Fibroblast of lung (primary cell): Measurements from ENCODE around the gene SERPINB5. TPM values are rescaled to one million over a fixed set of nuclear protein-coding genes. Genes with fewer than 3 reads are reported as not detected.

Experiments used
- DNase-seq, 2 donors: peaks; one replicate each; pipeline versions ENCODE4 v3.0.0 to v3.0.0-alpha.2; 2010; ENCODE audit warnings: low read depth in 2 of 2
- H2AFZ ChIP-seq: 2 replicates; pipeline ENCODE4 v1.5.1; 2012; ENCODE audit warnings: low read length, control low read depth, inconsistent platforms
- H3K27ac ChIP-seq: 2 replicates; pipeline ENCODE4 v1.5.1; 2011; ENCODE audit warnings: low read length, control low read depth; ENCODE audit not compliant: insufficient read depth
- H3K27me3 ChIP-seq: 2 replicates; pipeline ENCODE4 v1.5.1; 2011; ENCODE audit warnings: mild to moderate bottlenecking, low read length; ENCODE audit not compliant: control insufficient read depth, insufficient read depth
- H3K36me3 ChIP-seq: 2 replicates; pipeline ENCODE4 v1.5.1; 2011; ENCODE audit warnings: low read length; ENCODE audit not compliant: control insufficient read depth, insufficient read depth
- H3K4me1 ChIP-seq: 2 replicates; pipeline ENCODE4 v1.5.1; 2011; ENCODE audit warnings: low read length; ENCODE audit not compliant: control insufficient read depth, insufficient read depth; ENCODE audit errors: extremely low read depth
- H3K4me2 ChIP-seq: 2 replicates; pipeline ENCODE4 v1.5.1; 2011; ENCODE audit warnings: low read length, control low read depth; ENCODE audit not compliant: insufficient read depth; ENCODE audit errors: extremely low read depth
- H3K4me3 ChIP-seq, 4 experiments: fragments of 200-600 bp in 1 of 4; sonication (generic) in 1 of 4; replicated peaks in 1 of 4; 2 replicates each; pipeline ENCODE4 v1.5.1; 2011 to 2016; ENCODE audit warnings: low read length in 4 of 4, low read depth in 3 of 4, mild to moderate bottlenecking in 3 of 4, control low read depth in 2 of 4, inconsistent platforms in 1 of 4, mixed read lengths in 1 of 4; ENCODE audit not compliant: insufficient read depth in 1 of 4; ENCODE audit errors: control extremely low read depth in 1 of 4
- H3K79me2 ChIP-seq: 2 replicates; pipeline ENCODE4 v1.5.1; 2012; ENCODE audit warnings: mild to moderate bottlenecking, low read length, inconsistent platforms; ENCODE audit not compliant: control insufficient read depth, insufficient read depth
- H3K9ac ChIP-seq: 2 replicates; pipeline ENCODE4 v1.5.1; 2011; ENCODE audit warnings: mild to moderate bottlenecking, low read length, control low read depth; ENCODE audit not compliant: insufficient read depth
- H3K9me3 ChIP-seq: 2 replicates; pipeline ENCODE4 v1.5.1; 2012; ENCODE audit warnings: low read depth, low read length; ENCODE audit not compliant: control insufficient read depth, insufficient read depth
- H4K20me1 ChIP-seq: 2 replicates; pipeline ENCODE4 v1.5.1; 2011; ENCODE audit warnings: low read length; ENCODE audit not compliant: control insufficient read depth, insufficient read depth; ENCODE audit errors: extremely low read depth
- CTCF ChIP-seq, 2 donors: IDR thresholded peaks in 1 of 2; conservative IDR thresholded peaks in 1 of 2; 1 replicate in 1 of 2; 2 replicates in 1 of 2; pipeline ENCODE4 v1.5.1; 2011 to 2012; ENCODE audit warnings: low read length in 2 of 2, control low read depth in 1 of 2, inconsistent platforms in 1 of 2, low read depth in 1 of 2, mild to moderate bottlenecking in 1 of 2
- EZH2 ChIP-seq: IDR thresholded peaks from 2 replicates; pipeline ENCODE4 v1.5.1; 2012; ENCODE audit warnings: low read length, control low read depth, mild to moderate bottlenecking; ENCODE audit errors: missing control alignments
- polyA plus RNA-seq, 2 donors: library from polyadenylated mRNA; depleted of rRNA in 1 of 2; stranded (reverse) in 1 of 2; unstranded in 1 of 2; fragments of >200 nt; gene quantifications; 2 replicates each; pipeline ENCODE4 v1.2.1, GENCODE V29; 2011 to 2012; ENCODE audit warnings: missing spikeins in 1 of 2
- total RNA-seq: library from RNA; depleted of rRNA; stranded (reverse); fragments of >200 nt; gene quantifications from 2 replicates; pipeline ENCODE4 v1.2.1, GENCODE V29; 2014

The SERPINB5 gene
- total and polyA plus RNA-seq, 2 donors (not counting 1 experiment from before 2014, with no cell fraction given) = 0.05 TPM; not detected in 1

- Histone ChIP-seq H4K20me1 (no peaks in the 10 kb centered on the region), H3K4me2 (peak overlapping the region; percentile 30), H3K9me3 (no peaks in the 10 kb centered on the region), H3K36me3 (no peaks in the 10 kb centered on the region), H3K4me1 (no peaks in the 10 kb centered on the region), H2AFZ (peak overlapping the region; percentile 48), H3K9ac (no peak overlapping the region), H3K27ac (no peak overlapping the region), H3K27me3 (no peaks in the 10 kb centered on the region), H3K79me2 (no peaks in the 10 kb centered on the region), H3K4me3 (no peak overlapping the region)
- no peak for TF ChIP-seq CTCF (conservative IDR thresholded peaks at IDR 0.05 in 1 of 2, IDR thresholded peaks at IDR 0.05 in 1 of 2; ENCODE audit: low read depth in 1 of 2, low read length in 2 of 2)
- TF ChIP-seq EZH2 = no peak
- DNase-seq = peak in 1 of 2 donors; percentile 6
These were observed 1.2 kb downstream of the SERPINB5 start for GRCh38 chr18:63477968-63478367.

GRCh38 chr18:63479826-63480225 is 3.1 kb downstream of the SERPINB5 start:
- Histone ChIP-seq H3K4me3 (no peak overlapping the region), H3K9me3 (no peaks in the 10 kb centered on the region), H3K79me2 (no peaks in the 10 kb centered on the region), H4K20me1 (no peaks in the 10 kb centered on the region), H2AFZ (no peak overlapping the region), H3K27me3 (peaks cover 5% of the 10 kb centered on the region), H3K27ac (no peak overlapping the region), H3K4me1 (no peaks in the 10 kb centered on the region), H3K9ac (no peak overlapping the region), H3K4me2 (no peak overlapping the region), H3K36me3 (no peaks in the 10 kb centered on the region)
- TF ChIP-seq CTCF (conservative IDR thresholded peaks at IDR 0.05 in 1 of 2, IDR thresholded peaks at IDR 0.05 in 1 of 2; ENCODE audit: low read depth in 1 of 2, low read length in 2 of 2) (no peak), EZH2 (no peak)
- DNase-seq = no peak

- H3K79me2 ChIP-seq = no peaks in the 10 kb centered on the region
- H3K27me3 ChIP-seq = peaks cover 5% of the 10 kb centered on the region
- H3K4me3 ChIP-seq = no peak overlapping the region
- H3K4me2 ChIP-seq = no peak overlapping the region
- no peaks in the 10 kb centered on the region for H4K20me1 ChIP-seq
- H3K9me3 ChIP-seq = no peaks in the 10 kb centered on the region
- no peak overlapping the region for H3K9ac ChIP-seq
- TF ChIP-seq CTCF (conservative IDR thresholded peaks at IDR 0.05 in 1 of 2, IDR thresholded peaks at IDR 0.05 in 1 of 2; ENCODE audit: low read depth in 1 of 2, low read length in 2 of 2) (no peak), EZH2 (no peak)
- H3K4me1 ChIP-seq = no peaks in the 10 kb centered on the region
- no peak overlapping the region for H3K27ac ChIP-seq
- DNase-seq = no peak
- H2AFZ ChIP-seq = no peak overlapping the region
- H3K36me3 ChIP-seq = no peaks in the 10 kb centered on the region
These were observed 3.7 kb downstream of the SERPINB5 start for GRCh38 chr18:63480476-63480875.
